Mammary epithelial cell (primary cell): ENCODE measurements around the gene FAM114A2.

Experiments used
- CTCF ChIP-seq, 2 donors: IDR thresholded peaks in 1 of 2; conservative IDR thresholded peaks in 1 of 2; 2 replicates each; pipeline ENCODE4 v1.5.1; 2011 to 2012; ENCODE audit warnings: inconsistent platforms in 2 of 2, low read length in 2 of 2, mild to moderate bottlenecking in 2 of 2, control low read depth in 1 of 2, low read depth in 1 of 2; ENCODE audit not compliant: insufficient read depth in 1 of 2; ENCODE audit errors: extremely low read depth in 1 of 2
- EZH2 ChIP-seq: IDR thresholded peaks from 2 replicates; pipeline ENCODE4 v1.6.1; 2012; ENCODE audit warnings: low read length, inconsistent platforms, borderline replicate concordance

- TF ChIP-seq CTCF (conservative IDR thresholded peaks at IDR 0.05 in 1 of 2, IDR thresholded peaks at IDR 0.05 in 1 of 2; ENCODE audit: extremely low read depth in 1 of 2, insufficient read depth in 1 of 2, low read depth in 1 of 2, low read length in 2 of 2), result no peak
- no peak for TF ChIP-seq EZH2
Measured at GRCh38 chr5:153969563-153969895, 69.2 kb downstream of the FAM114A2 start.
